Thyroid gland (tissue), 4 donors: Measurements from ENCODE around the gene ATP6V0D1. TPM values are rescaled to one million over a fixed set of nuclear protein-coding genes. Genes with fewer than 3 reads are reported as not detected.

Source experiments
- DNase-seq, 2 donors: peaks; one replicate each; pipeline ENCODE4 v3.0.0-alpha.2; 2019
- H3K27ac ChIP-seq, 3 donors: fragments of 200-600 bp; sonication (generic); 1 replicate in 2 of 3; 2 replicates in 1 of 3; pipeline ENCODE4 v1.5.1; 2016 to 2019; ENCODE audit warnings: mild to moderate bottlenecking in 1 of 3, moderate library complexity in 1 of 3
- H3K27me3 ChIP-seq: fragments of 200-600 bp; sonication (generic); one replicate; pipeline ENCODE4 v1.5.1; 2019
- H3K36me3 ChIP-seq, 2 donors: fragments of 200-600 bp; sonication (generic); one replicate each; pipeline ENCODE4 v1.5.1; 2016 to 2019
- H3K4me1 ChIP-seq, 2 donors: fragments of 200-600 bp; sonication (generic); one replicate each; pipeline ENCODE4 v1.5.1; 2017 to 2019
- H3K4me3 ChIP-seq, 3 donors: fragments of 200-600 bp; sonication (generic); replicated peaks in 1 of 3; 1 replicate in 2 of 3; 2 replicates in 1 of 3; pipeline ENCODE4 v1.5.1; 2016; ENCODE audit warnings: mild to moderate bottlenecking in 1 of 3
- H3K9me3 ChIP-seq: fragments of 200-600 bp; sonication (generic); one replicate; pipeline ENCODE4 v1.5.1; 2017
- CTCF ChIP-seq, 6 experiments: fragments of 200-600 bp in 3 of 6; fragments of 450-650 bp in 3 of 6; sonication (generic) in 3 of 6; IDR thresholded peaks; one replicate each; pipeline ENCODE4 v1.5.1; 2016 to 2019; ENCODE audit warnings: antibody characterized with exemption in 6 of 6, mild to moderate bottlenecking in 2 of 6, inconsistent platforms in 1 of 6, moderate library complexity in 1 of 6
- POLR2A ChIP-seq, 2 donors: fragments of 450-650 bp; IDR thresholded peaks; one replicate each; pipeline ENCODE4 v1.6.1; 2017; ENCODE audit warnings: antibody characterized with exemption in 2 of 2, mild to moderate bottlenecking in 2 of 2, moderate library complexity in 1 of 2
- WGBS, 2 donors: methylation state at CpG; one replicate each; pipeline ENCODE4 v1.1.5; 2017; 5-methylcytosine and 5-hydroxymethylcytosine counted together
- intact Hi-C: fragments of 100-400 bp; cut with DNase I; formaldehyde crosslinking; loops from one replicate; pipeline ENCODE4 v1.15.1; 2023
- total RNA-seq, 4 donors: library from RNA; depleted of rRNA; stranded (reverse); fragments of >200 nt; gene quantifications; one replicate each; pipeline ENCODE4 v1.2.3, GENCODE V29; 2016

The ATP6V0D1 gene
- total RNA-seq, 4 donors from 2014 or later, result 110 to 238 (median 142) TPM

GRCh38 chr16:67407788-67408452 lies 73.0 kb downstream of the ATP6V0D1 start:
- Histone ChIP-seq H3K9me3 (no peaks in the 10 kb centered on the region), H3K4me3 (no peak overlapping the region), H3K4me1 (peaks cover 7 to 30% of the 10 kb centered on the region in 2 donors), H3K27me3 (no peaks in the 10 kb centered on the region), H3K36me3 (no peaks in the 10 kb centered on the region), H3K27ac (no peak overlapping the region)
- no peak for DNase-seq
- TF ChIP-seq CTCF (IDR thresholded peaks at IDR 0.05), result no peak
- no peak for TF ChIP-seq POLR2A (IDR thresholded peaks at IDR 0.05)
- intact Hi-C loops, result no loop called here
- WGBS, 2 donors, result 84 to 87% methylated on average over 6 of the region's 6 CpGs

GRCh38 chr16:67407176-67407787 lies 73.7 kb downstream of the ATP6V0D1 start:
- TF ChIP-seq CTCF (IDR thresholded peaks at IDR 0.05) (no peak), POLR2A (IDR thresholded peaks at IDR 0.05) (no peak)
- H3K27me3 ChIP-seq, result no peaks in the 10 kb centered on the region
- 87 to 97% methylated on average over 7 of the region's 7 CpGs for WGBS, 2 donors
- intact Hi-C loops, result no loop called here
- H3K4me3 ChIP-seq, result no peak overlapping the region
- H3K4me1 ChIP-seq, result peaks cover 4 to 23% of the 10 kb centered on the region in 2 donors
- H3K9me3 ChIP-seq, result no peaks in the 10 kb centered on the region
- H3K36me3 ChIP-seq, result no peaks in the 10 kb centered on the region
- H3K27ac ChIP-seq, result peak overlapping the region in 1 of 3 donors; percentile 10
- DNase-seq, result no peak

- 77 to 78% methylated on average over 14 to 18 of the region's 18 CpGs for WGBS, 2 donors
- H3K36me3 ChIP-seq, result no peaks in the 10 kb centered on the region
- H3K4me1 ChIP-seq, result peaks cover 4 to 20% of the 10 kb centered on the region in 2 donors
- intact Hi-C loops, result no loop called here
- DNase-seq, result no peak
- H3K9me3 ChIP-seq, result no peaks in the 10 kb centered on the region
- TF ChIP-seq POLR2A (IDR thresholded peaks at IDR 0.05) (no peak), CTCF (IDR thresholded peaks at IDR 0.05) (no peak)
- H3K4me3 ChIP-seq, result no peak overlapping the region
- H3K27ac ChIP-seq, result peak overlapping the region in 2 of 3 donors; percentile 10 to 61
- no peaks in the 10 kb centered on the region for H3K27me3 ChIP-seq
Measured at GRCh38 chr16:67406111-67406971, 74.6 kb downstream of the ATP6V0D1 start.

- Histone ChIP-seq H3K4me3 (no peak overlapping the region), H3K27me3 (no peaks in the 10 kb centered on the region), H3K4me1 (peaks cover 4 to 20% of the 10 kb centered on the region in 2 donors), H3K9me3 (no peaks in the 10 kb centered on the region), H3K27ac (peak overlapping the region; percentile 61 to 86 (median 76)), H3K36me3 (no peaks in the 10 kb centered on the region)
- DNase-seq, result no peak
- intact Hi-C loops, result no loop called here
- TF ChIP-seq CTCF (IDR thresholded peaks at IDR 0.05), result no peak
- TF ChIP-seq POLR2A (IDR thresholded peaks at IDR 0.05), result no peak
- 92% methylated on average over 8 of the region's 8 CpGs for WGBS, 2 donors
Measured at GRCh38 chr16:67405336-67405735, 75.6 kb downstream of the ATP6V0D1 start.
